Bronchial epithelial cell (primary cell): ENCODE results near the gene SLC33A1. TPM values are rescaled to one million over a fixed set of nuclear protein-coding genes. Genes with fewer than 3 reads are reported as not detected.

ENCODE experiments used
- DNase-seq: peaks from one replicate; pipeline ENCODE4 v3.0.0-alpha.2; 2010; ENCODE audit warnings: low read depth
- FAIRE-seq: peaks from 2 replicates; lab custom pipeline; 2011; peaks lifted over from hg19 to GRCh38; lab: Jason Lieb, UNC
- H3K27me3 ChIP-seq: 2 replicates; pipeline ENCODE4 v1.5.1; 2011; ENCODE audit warnings: low read length; ENCODE audit not compliant: control insufficient read depth, insufficient read depth
- H3K36me3 ChIP-seq: 2 replicates; pipeline ENCODE4 v1.5.1; 2011; ENCODE audit warnings: low read length; ENCODE audit not compliant: control insufficient read depth, insufficient read depth
- H3K4me3 ChIP-seq: 2 replicates; pipeline ENCODE4 v1.5.1; 2011; ENCODE audit warnings: mild to moderate bottlenecking, low read depth, low read length, control low read depth
- CTCF ChIP-seq: IDR thresholded peaks from 2 replicates; pipeline ENCODE4 v1.5.1; 2011; ENCODE audit warnings: mild to moderate bottlenecking, moderate library complexity, low read length, control low read depth, inconsistent platforms; ENCODE audit not compliant: insufficient read depth, severe bottlenecking
- total RNA-seq: library from RNA; depleted of rRNA; stranded (reverse); fragments of >200 nt; gene quantifications from 2 replicates; pipeline ENCODE4 v1.2.1, GENCODE V29; 2014

The SLC33A1 gene
- total RNA-seq, 1 donor from 2014 or later = 67.7 TPM

GRCh38 chr3:155791190-155791589, 63.0 kb downstream of the SLC33A1 start:
- TF ChIP-seq CTCF = no peak
- Histone ChIP-seq H3K4me3 (no peak overlapping the region), H3K27me3 (no peaks in the 10 kb centered on the region), H3K36me3 (no peaks in the 10 kb centered on the region)
- DNase-seq (peak; percentile 45), FAIRE-seq (no peak)

- FAIRE-seq (no peak), DNase-seq (no peak)
- no peaks in the 10 kb centered on the region for H3K36me3 ChIP-seq
- TF ChIP-seq CTCF = no peak
- no peaks in the 10 kb centered on the region for H3K27me3 ChIP-seq
- no peak overlapping the region for H3K4me3 ChIP-seq
These were observed 63.8 kb downstream of the SLC33A1 start for GRCh38 chr3:155790272-155790925.

- no peak overlapping the region for H3K4me3 ChIP-seq
- FAIRE-seq = no peak
- no peaks in the 10 kb centered on the region for H3K36me3 ChIP-seq
- no peak for TF ChIP-seq CTCF
- no peak for DNase-seq
- no peaks in the 10 kb centered on the region for H3K27me3 ChIP-seq
These were observed 68.4 kb downstream of the SLC33A1 start for GRCh38 chr3:155785662-155786295.

- H3K36me3 ChIP-seq = no peaks in the 10 kb centered on the region
- no peak overlapping the region for H3K4me3 ChIP-seq
- FAIRE-seq (no peak), DNase-seq (no peak)
- no peak for TF ChIP-seq CTCF
- no peaks in the 10 kb centered on the region for H3K27me3 ChIP-seq
These were observed 71.8 kb downstream of the SLC33A1 start for GRCh38 chr3:155782390-155782953.

GRCh38 chr3:155780291-155780690, 73.9 kb downstream of the SLC33A1 start:
- TF ChIP-seq CTCF = no peak
- FAIRE-seq (no peak), DNase-seq (no peak)
- H3K4me3 ChIP-seq = no peak overlapping the region
- no peaks in the 10 kb centered on the region for H3K27me3 ChIP-seq
- no peaks in the 10 kb centered on the region for H3K36me3 ChIP-seq
